Peyer's patch (tissue), 4 donors: Measurements from ENCODE around the gene KRTAP9-7.

Experiments
- POLR2A ChIP-seq, 2 donors: fragments of 450-650 bp; IDR thresholded peaks; one replicate each; pipeline ENCODE4 v1.5.1; 2017; ENCODE audit warnings: antibody characterized with exemption in 2 of 2, mild to moderate bottlenecking in 2 of 2, moderate library complexity in 2 of 2
- TF ChIP-seq, protein P1 (sequence below), 6 experiments: fragments of 450-650 bp in 4 of 6; fragments of 200-600 bp in 2 of 6; sonication (generic) in 1 of 6; IDR thresholded peaks; one replicate each; pipeline ENCODE4 v1.5.1; 2017 to 2019; ENCODE audit warnings: antibody characterized with exemption in 6 of 6, mild to moderate bottlenecking in 3 of 6, moderate library complexity in 1 of 6

DNA sequence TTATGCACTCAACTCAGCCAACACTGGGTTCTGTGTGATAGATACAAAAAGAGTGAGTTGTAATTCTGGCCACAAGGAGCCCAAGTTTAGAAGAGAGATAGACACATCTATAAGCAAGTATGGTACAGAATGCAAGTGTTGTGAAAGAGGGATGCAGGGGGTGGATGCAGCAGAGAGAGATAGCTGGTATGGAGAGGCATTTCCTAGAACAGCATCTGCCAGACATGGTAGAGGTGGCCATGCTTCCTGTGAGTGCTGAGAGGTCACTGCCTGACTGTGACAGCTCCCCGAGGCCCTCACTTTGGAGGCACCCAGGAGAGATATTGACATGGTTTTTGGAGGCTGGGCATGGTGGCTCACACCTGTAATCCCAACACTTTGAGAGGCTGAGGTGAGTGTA lies 35.6 kb downstream of the KRTAP9-7 start:
- TF ChIP-seq, protein P1, sequence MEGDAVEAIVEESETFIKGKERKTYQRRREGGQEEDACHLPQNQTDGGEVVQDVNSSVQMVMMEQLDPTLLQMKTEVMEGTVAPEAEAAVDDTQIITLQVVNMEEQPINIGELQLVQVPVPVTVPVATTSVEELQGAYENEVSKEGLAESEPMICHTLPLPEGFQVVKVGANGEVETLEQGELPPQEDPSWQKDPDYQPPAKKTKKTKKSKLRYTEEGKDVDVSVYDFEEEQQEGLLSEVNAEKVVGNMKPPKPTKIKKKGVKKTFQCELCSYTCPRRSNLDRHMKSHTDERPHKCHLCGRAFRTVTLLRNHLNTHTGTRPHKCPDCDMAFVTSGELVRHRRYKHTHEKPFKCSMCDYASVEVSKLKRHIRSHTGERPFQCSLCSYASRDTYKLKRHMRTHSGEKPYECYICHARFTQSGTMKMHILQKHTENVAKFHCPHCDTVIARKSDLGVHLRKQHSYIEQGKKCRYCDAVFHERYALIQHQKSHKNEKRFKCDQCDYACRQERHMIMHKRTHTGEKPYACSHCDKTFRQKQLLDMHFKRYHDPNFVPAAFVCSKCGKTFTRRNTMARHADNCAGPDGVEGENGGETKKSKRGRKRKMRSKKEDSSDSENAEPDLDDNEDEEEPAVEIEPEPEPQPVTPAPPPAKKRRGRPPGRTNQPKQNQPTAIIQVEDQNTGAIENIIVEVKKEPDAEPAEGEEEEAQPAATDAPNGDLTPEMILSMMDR (IDR thresholded peaks at IDR 0.05): no peak
- no peak for TF ChIP-seq POLR2A (IDR thresholded peaks at IDR 0.05)
